Subcutaneous abdominal adipose tissue (tissue), 5 donors: Measurements from ENCODE around the gene ATXN1.

Experiments used
- H3K27ac ChIP-seq: one replicate; pipeline ENCODE4 v1.7.0; 2013; ENCODE audit warnings: low read depth, mild to moderate bottlenecking, inconsistent platforms, low read length, moderate library complexity
- H3K27me3 ChIP-seq, 5 donors: one replicate each; pipeline ENCODE4 v1.7.0; 2013; ENCODE audit warnings: low read length in 5 of 5, inconsistent platforms in 1 of 5; ENCODE audit not compliant: control insufficient read depth in 5 of 5, insufficient read depth in 4 of 5
- H3K36me3 ChIP-seq, 5 donors: one replicate each; pipeline ENCODE4 v1.7.0; 2013; ENCODE audit warnings: low read length in 5 of 5; ENCODE audit not compliant: control insufficient read depth in 5 of 5, insufficient read depth in 5 of 5
- H3K4me1 ChIP-seq, 5 donors: one replicate each; pipeline ENCODE4 v1.7.0; 2013; ENCODE audit warnings: low read length in 5 of 5, mild to moderate bottlenecking in 3 of 5, moderate library complexity in 1 of 5; ENCODE audit not compliant: control insufficient read depth in 5 of 5, insufficient read depth in 5 of 5
- H3K4me3 ChIP-seq, 5 donors: one replicate each; pipeline ENCODE4 v1.7.0; 2013; ENCODE audit warnings: low read length in 5 of 5, low read depth in 1 of 5
- H3K9ac ChIP-seq, 5 donors: one replicate each; pipeline ENCODE4 v1.7.0; 2013; ENCODE audit warnings: low read length in 5 of 5, mild to moderate bottlenecking in 4 of 5, moderate library complexity in 3 of 5
- H3K9me3 ChIP-seq, 5 donors: one replicate each; pipeline ENCODE4 v1.7.0; 2013; ENCODE audit warnings: low read length in 5 of 5; ENCODE audit not compliant: control insufficient read depth in 5 of 5
- donor health status: healthy.
- donor health status: healthy.
- donor health status: healthy.
- donor health status: healthy.
- donor health status: healthy.

The ATXN1 gene

DNA sequence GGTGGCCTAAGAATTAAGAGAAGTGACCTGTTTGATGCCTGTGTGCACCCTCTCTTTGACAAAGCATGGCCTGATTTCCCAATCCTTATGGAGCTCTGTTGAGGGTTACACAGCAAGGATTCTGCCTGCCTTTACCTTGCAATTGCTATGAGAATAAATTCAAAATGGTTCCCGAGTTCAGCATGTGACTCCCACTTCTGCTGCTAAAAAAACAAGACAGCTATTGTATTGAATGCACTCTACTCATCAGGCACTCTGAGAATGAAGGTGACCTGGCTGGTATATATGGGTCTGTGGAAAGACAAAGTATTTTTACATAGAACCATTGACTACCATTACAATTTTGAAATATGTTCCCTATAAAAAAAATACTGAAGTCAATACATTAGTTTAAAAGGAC, 190.3 kb downstream of the ATXN1 start:
- Histone ChIP-seq H3K36me3 (no peaks in the 10 kb centered on the region), H3K4me3 (no peak overlapping the region), H3K9ac (no peak overlapping the region), H3K9me3 (no peaks in the 10 kb centered on the region), H3K27ac (no peak overlapping the region), H3K4me1 (no peaks in the 10 kb centered on the region), H3K27me3 (no peaks in the 10 kb centered on the region)

DNA sequence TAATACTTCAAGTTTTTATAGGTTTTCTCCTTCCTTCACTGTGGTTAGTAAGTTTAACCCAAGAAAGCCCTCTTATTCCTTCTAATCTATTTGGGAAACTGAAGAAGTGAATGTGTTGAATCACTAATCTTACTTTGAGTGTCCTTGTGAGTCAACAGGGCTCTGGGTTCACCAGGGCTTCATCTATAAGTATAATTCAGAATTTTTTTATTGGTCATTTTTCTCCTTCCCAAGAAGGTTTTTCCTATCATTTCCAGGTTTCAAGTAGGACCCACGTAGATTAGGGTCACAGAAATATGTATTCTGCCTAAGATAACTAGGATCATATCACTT, 191.1 kb downstream of the ATXN1 start:
- H3K9ac ChIP-seq: no peak overlapping the region
- no peak overlapping the region for H3K4me3 ChIP-seq
- no peaks in the 10 kb centered on the region for H3K9me3 ChIP-seq
- no peak overlapping the region for H3K27ac ChIP-seq
- no peaks in the 10 kb centered on the region for H3K36me3 ChIP-seq
- no peaks in the 10 kb centered on the region for H3K27me3 ChIP-seq
- H3K4me1 ChIP-seq: no peaks in the 10 kb centered on the region

DNA sequence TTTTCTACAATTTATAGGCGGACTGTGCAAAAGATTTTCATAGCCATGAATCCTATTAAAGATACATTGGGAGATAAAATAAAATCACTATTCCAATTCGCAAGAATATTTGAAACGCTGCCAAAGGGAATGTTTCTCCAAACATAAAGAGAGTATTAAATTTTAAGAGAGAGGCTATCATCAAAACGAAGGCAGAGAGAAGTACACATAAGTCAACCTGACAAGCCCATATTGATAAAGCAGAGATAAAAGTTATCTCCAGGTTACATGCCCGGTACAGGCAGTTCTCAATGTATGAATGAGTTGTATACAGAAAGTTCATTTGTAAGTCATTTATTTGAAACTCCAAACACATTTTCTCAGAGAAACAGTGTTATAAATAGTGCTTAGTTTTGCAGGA, 193.1 kb downstream of the ATXN1 start:
- Histone ChIP-seq H3K9me3 (no peaks in the 10 kb centered on the region), H3K4me1 (peaks cover 0 to 4% (median 0%) of the 10 kb centered on the region in 5 donors), H3K27ac (no peak overlapping the region), H3K27me3 (no peaks in the 10 kb centered on the region), H3K9ac (no peak overlapping the region), H3K36me3 (no peaks in the 10 kb centered on the region), H3K4me3 (no peak overlapping the region)

DNA sequence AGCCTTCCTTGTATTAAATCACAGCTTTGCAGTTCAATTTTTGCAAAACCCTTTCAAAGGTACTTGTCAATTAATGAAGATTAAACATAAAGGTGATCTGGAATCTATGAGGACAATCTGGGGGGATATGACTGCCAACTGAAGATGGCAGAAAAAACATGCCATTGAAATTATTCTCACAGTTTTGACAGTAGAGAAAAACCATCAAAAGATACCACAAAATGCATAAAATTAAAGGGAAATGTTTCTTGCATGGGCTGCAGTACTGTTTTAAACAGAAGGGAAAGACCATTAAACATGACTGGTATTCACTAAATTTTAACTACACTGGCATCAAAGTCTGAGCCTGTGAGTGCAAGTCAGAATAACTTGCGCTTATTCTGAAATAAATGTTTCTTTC, 194.2 kb downstream of the ATXN1 start:
- Histone ChIP-seq H3K36me3 (no peaks in the 10 kb centered on the region), H3K9me3 (no peaks in the 10 kb centered on the region), H3K27me3 (no peaks in the 10 kb centered on the region), H3K4me3 (no peak overlapping the region), H3K27ac (no peak overlapping the region), H3K9ac (no peak overlapping the region), H3K4me1 (peaks cover 0 to 4% (median 0%) of the 10 kb centered on the region in 5 donors)

DNA sequence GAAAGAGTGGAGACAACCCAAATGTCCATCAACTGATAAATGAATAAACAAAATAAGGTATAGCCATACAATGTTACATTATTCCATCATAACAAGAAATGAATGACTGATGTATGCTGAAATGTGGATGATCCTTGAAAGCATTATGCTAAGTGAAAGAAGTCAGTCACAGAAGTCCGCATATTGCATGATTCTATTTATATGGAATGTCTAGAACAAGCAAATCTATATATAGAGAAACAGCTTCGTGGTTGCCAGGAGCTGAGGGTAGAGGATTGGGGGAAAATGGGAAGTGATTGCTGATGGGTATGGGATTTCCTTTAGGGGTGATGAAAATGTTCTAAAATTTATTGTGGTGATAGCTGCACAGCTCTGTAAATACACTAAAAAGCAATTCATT, 196.8 kb downstream of the ATXN1 start:
- Histone ChIP-seq H3K27me3 (no peaks in the 10 kb centered on the region), H3K27ac (no peak overlapping the region), H3K9me3 (no peaks in the 10 kb centered on the region), H3K9ac (no peak overlapping the region), H3K4me1 (peaks cover 0 to 4% (median 0%) of the 10 kb centered on the region in 5 donors), H3K4me3 (no peak overlapping the region), H3K36me3 (no peaks in the 10 kb centered on the region)

DNA sequence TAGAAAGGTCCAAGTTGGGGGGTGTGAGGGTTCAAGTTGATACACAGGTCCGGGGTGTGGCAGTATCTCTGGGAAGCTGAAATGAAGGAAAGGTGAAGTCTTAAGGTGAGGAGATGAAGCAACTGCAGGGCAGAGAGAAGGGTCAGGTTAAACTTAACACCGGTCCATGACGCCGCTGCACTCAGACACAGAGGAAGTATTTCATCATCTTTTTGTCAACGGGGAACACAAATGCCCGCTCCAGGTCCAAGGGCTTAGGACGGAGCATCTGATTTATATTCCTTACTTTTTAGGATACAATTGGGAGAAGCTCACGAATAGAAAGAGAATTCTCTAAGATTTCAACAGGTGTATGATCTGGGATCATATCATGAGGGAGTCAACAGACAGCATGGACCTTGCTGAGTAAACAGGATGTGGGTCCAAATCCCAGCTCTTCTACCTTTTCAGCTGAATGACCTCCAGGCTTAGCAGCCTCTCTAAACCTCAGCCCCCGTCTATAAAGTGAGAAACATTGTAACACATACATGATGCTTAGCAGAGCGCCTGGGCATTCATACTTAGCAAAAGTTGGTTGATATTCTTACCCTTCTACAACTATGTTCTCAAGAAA, 197.5 kb downstream of the ATXN1 start:
- Histone ChIP-seq H3K36me3 (no peaks in the 10 kb centered on the region), H3K27ac (no peak overlapping the region), H3K9me3 (no peaks in the 10 kb centered on the region), H3K27me3 (no peaks in the 10 kb centered on the region), H3K9ac (no peak overlapping the region), H3K4me3 (no peak overlapping the region), H3K4me1 (peaks cover 0 to 4% (median 0%) of the 10 kb centered on the region in 5 donors)

DNA sequence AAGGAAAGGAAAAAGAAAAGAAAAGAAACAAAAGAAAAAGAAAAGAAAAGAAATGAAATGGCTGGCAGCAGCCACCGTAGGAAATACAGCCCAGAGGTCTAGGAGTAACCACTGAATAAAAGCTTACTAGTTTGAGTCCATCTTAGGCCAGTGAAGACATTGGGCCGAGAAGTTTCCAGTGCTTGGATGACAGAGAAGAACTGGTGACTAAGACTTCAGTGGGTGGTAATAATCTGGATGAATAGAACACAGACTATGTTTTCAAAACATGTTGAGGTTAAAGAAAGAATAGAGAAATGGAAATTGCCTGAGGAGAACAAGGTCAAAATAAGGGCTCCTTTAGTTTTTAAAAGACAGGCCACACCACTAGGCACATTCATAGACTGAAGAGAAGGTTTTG, 198.8 kb downstream of the ATXN1 start:
- Histone ChIP-seq H3K9me3 (no peaks in the 10 kb centered on the region), H3K4me1 (peaks cover 0 to 4% (median 0%) of the 10 kb centered on the region in 5 donors), H3K9ac (no peak overlapping the region), H3K27ac (no peak overlapping the region), H3K36me3 (no peaks in the 10 kb centered on the region), H3K27me3 (no peaks in the 10 kb centered on the region), H3K4me3 (no peak overlapping the region)

DNA sequence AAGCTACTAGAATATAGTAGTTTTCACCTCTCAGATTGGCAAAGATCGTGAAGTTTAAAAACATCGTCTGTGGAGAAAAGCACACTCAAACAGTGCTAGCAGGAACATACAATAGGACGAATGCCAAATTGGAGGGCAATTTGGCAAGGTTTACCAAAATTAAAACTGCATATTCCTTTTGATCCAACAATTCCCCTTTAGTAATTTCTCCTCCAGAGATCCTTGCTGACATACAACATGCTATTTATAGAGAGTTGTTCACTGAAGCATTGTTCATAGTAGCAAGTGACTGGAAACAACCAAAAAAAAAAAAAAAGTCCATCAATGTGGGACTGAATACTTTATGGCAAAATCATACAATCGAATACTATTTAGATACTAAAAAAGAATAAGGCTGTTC, 202.2 kb downstream of the ATXN1 start:
- H3K9ac ChIP-seq: no peak overlapping the region
- peaks cover 0 to 3% (median 0%) of the 10 kb centered on the region in 5 donors for H3K4me1 ChIP-seq
- no peaks in the 10 kb centered on the region for H3K9me3 ChIP-seq
- H3K27ac ChIP-seq: no peak overlapping the region
- no peak overlapping the region for H3K4me3 ChIP-seq
- no peaks in the 10 kb centered on the region for H3K27me3 ChIP-seq
- no peaks in the 10 kb centered on the region for H3K36me3 ChIP-seq

DNA sequence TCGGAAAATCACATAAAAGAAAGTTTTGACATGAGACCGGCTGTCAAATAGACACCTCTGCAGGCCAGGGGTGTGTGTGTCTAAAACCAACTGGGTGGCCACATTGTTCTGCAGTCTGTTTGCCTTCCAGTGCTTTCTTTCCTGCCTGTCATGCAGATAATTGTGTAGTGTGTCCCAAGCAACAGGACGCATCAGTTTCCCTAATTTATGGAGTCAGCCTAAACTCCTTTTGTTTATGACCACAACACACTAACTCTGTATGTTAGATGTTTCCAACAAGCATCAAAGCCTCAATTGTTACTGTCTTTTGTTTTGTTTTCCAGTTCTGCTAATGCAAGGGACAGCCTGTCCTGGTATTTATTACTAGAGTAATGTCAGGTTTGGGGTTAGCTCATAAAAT, 205.7 kb downstream of the ATXN1 start:
- peaks cover 0 to 3% (median 0%) of the 10 kb centered on the region in 5 donors for H3K4me1 ChIP-seq
- no peaks in the 10 kb centered on the region for H3K9me3 ChIP-seq
- H3K9ac ChIP-seq: no peak overlapping the region
- no peak overlapping the region for H3K27ac ChIP-seq
- H3K27me3 ChIP-seq: no peaks in the 10 kb centered on the region
- no peak overlapping the region for H3K4me3 ChIP-seq
- peaks cover 0 to 8% (median 0%) of the 10 kb centered on the region in 5 donors for H3K36me3 ChIP-seq

DNA sequence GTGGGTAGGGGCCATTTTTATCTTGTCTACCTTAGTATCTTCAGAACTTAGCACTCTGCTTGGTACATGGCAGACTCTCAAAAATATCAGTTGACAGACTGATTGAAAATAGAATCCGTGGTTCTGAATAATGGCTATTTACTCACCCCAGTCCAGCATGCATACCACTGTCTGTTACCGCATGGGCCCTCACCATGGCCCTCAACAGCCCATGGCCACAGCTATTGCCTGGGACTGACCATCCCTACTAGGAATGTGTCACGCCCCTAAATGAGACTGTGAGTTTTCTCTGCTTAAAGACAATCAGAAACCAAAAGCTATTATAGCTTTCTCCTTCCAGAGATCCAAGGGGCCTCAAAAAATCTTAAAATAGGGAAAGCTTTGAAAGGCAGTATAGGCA, 207.7 kb downstream of the ATXN1 start:
- H3K27me3 ChIP-seq: no peaks in the 10 kb centered on the region
- no peak overlapping the region for H3K4me3 ChIP-seq
- H3K9me3 ChIP-seq: no peaks in the 10 kb centered on the region
- H3K4me1 ChIP-seq: no peaks in the 10 kb centered on the region
- H3K27ac ChIP-seq: no peak overlapping the region
- H3K36me3 ChIP-seq: peaks cover 0 to 8% (median 0%) of the 10 kb centered on the region in 5 donors
- no peak overlapping the region for H3K9ac ChIP-seq

DNA sequence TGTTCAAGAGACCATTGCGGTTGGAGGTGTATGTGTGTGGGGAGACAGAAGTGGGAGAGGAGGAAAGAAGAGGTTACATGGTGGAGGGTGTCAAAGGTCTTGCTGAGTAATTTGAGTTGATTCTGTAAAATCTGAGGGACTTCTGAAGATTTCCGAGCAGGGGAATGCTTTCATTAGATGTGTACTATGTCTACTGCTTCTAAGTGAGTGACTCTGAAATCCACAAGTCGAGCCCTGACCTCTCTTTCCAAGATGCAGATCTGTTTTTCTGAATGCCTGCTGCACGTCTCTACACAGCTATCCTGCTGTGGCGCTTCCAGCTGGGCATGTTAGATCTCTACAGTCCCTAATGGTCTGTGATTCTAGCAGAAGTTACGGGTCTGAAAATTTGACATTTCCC, 209.8 kb downstream of the ATXN1 start:
- H3K9me3 ChIP-seq: no peaks in the 10 kb centered on the region
- H3K4me1 ChIP-seq: peaks cover 0 to 8% (median 6%) of the 10 kb centered on the region in 5 donors
- H3K9ac ChIP-seq: no peak overlapping the region
- no peak overlapping the region for H3K27ac ChIP-seq
- H3K4me3 ChIP-seq: no peak overlapping the region
- H3K27me3 ChIP-seq: no peaks in the 10 kb centered on the region
- peaks cover 0 to 13% (median 3%) of the 10 kb centered on the region in 5 donors for H3K36me3 ChIP-seq
